Left colon (tissue), 2 donors: ENCODE results near the gene CCDC142. TPM values are rescaled to one million over a fixed set of nuclear protein-coding genes. Genes with fewer than 3 reads are reported as not detected.

Experiments
- ATAC-seq: fragments of 200-7000 bp; cut with Tn5 transposase; one replicate; pipeline ENCODE4 v1.9.1; 2020; ENCODE audit warnings: mild to moderate bottlenecking, moderate library complexity
- DNase-seq, 2 donors: peaks; one replicate each; pipeline ENCODE4 v3.0.0-alpha.2; 2020
- intact Hi-C, 2 donors: fragments of 100-400 bp; cut with DNase I in 1 of 2; cut with micrococcal nuclease in 1 of 2; formaldehyde crosslinking; loops; one replicate each; pipeline versions ENCODE4 v1.11.2 to v1.14.0; 2022; cut with DNase I, micrococcal nuclease
- total RNA-seq, 2 donors: library from RNA; stranded (reverse); fragmentation: NEBNext Ultra II Directional; extraction: Animal tissue kit (Norgen Biotek cat#: 25700); gene quantifications; one replicate each; pipeline ENCODE4 v1.2.1, GENCODE V29; 2021
- donor health status: DM: no; HTN: no; CAD: no.
- donor health status: DM: yes; HTN: yes; CAD: no.

Gene CCDC142
- total RNA-seq, 2 donors from 2014 or later: 22.4 to 23.9 TPM

DNA sequence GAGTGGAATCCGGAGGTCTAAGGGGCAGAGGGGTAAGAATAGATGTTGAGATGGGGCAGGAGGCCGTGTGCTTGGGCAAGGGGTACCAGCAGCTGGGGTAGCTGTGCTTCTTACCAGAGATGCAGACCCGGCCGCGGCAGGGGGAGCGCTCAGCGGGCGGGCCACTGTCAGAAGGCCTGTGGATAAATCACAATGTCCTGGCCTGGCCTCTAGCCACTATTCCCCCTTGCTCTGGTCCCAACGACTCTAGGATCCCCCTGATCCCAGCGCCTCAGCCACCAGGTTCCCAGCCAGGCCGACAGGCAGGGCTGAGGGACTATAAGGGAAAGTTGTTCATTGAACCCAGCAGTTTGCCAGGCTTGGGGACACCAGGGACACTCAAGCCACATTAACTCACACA is 52.3 kb downstream of the CCDC142 start:
- DNase-seq (no peak), ATAC-seq (no peak)
- intact Hi-C loops: no loop called here

DNA sequence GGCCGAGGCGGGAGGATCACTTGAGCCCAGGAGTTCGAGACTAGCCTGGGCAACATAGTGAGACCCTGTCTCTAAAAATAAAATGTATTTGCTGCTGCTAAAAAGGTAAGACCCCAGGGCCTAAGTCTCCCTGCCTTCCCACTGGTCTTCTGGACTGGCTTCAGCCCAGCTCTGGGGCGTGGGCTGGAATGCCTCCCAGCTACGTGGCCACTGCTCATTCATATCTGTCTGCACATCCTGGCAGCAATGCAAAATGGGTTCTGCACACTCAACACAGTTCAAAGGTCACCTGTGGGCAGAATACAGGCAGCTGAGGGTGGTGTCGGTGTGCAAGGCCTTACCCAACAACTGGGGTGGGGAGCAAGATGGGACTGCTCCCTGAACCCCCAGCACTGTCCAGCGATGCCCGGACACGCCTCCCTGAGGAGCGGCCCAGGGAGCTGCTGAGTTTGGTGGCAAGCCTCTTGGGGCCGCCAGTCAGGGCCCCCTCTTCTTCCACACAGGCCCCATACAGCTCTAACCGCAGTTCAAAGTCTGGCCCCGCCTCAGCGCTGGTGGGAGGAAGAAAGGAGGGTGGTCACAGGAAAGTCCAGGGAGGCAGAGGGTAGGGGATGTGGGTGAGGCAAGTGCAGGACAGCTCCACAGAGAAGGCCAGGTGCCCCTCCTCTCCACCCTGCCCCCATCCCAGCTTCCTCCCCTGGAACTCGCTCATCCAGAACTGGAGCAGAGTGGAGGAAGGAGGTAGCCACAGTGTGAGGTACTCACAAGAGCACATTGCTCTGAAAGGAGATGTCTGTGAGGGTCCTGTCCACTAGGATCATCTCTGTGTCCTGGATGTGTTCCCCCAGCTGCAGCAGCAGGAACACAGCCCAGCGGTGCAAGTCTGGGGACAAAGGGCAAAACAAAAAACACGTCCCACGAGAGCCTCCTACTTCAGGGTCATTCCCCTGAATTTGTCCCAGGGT is 53.0 kb downstream of the CCDC142 start:
- intact Hi-C loops: no loop called here
- peak; percentile 59 to 76 for DNase-seq
- peak; percentile 81 for ATAC-seq

DNA sequence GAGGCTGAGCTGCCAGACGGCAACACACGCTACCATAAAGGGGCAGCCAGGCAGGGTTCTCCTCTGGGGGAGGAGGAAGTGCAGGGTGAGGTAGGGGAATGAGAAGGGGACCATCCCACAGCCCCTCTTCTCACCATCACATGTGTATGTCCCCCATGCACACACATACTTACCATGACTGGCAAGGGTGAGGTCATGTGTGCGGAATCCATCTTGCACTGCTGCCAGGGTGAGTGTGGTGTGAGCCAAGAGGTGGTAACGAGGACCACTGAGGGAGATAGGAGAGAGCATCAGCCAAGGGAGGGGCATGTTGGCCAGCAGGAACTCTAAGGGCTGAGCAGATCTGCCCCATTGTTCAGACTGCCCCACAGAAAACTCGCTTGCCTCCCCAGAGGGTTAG is 54.1 kb downstream of the CCDC142 start:
- DNase-seq: no peak
- ATAC-seq: no peak
- intact Hi-C loops: no loop called here

DNA sequence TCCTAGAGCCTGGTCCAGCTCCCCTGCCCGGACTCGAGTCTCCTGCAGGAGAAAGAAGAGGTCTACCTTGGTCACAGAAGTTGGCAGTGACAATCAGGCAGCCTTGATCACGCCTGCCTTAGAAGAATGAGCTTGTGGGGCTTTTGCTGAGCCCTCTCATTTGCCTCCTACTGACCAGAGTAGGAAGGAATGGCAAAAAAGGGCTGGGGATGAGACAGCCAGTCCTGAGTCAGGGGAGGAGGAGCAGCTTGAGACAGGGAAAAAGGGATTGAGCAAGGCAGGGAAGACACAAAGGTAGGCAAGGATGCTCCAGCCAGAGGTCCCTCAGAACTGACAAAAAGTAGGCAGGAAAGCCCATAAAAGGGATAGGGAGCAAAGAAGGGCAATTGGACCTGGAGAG is 55.2 kb downstream of the CCDC142 start:
- intact Hi-C loops: no loop called here
- ATAC-seq (no peak), DNase-seq (no peak)

DNA sequence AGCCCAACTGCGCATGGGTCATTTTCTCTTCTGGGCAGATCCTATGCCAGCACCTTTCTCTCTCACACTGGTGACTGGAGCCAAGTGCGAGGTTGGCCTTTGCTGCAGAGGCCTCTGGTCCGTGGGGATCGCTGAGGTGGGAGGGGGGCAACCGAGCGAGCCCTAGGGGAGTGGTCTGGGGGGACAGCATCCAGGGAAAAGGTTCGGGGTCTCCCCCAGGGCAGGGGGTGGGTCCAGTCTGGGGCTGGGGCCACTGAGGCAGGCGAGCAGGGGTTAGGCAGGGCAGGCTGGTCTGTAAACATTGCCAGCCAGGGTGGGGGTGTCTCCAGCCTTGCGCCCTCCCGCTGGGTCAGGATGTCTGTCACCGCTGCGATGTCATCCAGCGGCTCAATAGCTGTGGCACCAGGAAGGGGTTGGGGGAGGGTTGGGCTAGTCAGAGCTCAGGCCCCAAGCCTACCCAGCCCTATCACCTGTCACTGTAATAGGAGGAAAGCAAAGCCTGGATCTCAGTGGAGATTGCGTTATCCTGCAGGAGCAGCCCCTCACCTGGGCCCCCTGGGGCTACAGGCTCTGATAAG is 56.5 kb downstream of the CCDC142 start:
- DNase-seq: no peak
- intact Hi-C loops: no loop called here
- ATAC-seq: no peak

DNA sequence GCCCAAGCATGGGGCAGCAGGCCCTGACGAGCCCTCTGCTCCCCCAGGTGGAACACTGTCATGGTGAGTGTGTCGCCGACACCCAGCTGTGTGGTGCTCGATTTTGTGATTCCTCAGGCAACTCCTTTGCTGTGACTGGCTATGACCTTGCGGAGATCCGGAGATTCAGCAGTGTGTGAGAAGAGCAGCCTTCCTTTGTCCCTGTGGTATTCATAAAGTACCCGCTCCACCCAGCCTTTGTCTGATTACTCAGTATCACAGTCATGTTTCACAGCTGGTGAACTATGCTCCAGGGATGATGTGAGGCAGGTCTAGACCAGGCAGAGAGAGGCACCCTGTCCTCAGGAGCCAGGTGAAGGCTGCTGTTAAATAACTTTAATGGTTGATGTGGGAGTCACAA is 57.3 kb downstream of the CCDC142 start:
- no peak for ATAC-seq
- intact Hi-C loops: no loop called here
- DNase-seq: no peak

DNA sequence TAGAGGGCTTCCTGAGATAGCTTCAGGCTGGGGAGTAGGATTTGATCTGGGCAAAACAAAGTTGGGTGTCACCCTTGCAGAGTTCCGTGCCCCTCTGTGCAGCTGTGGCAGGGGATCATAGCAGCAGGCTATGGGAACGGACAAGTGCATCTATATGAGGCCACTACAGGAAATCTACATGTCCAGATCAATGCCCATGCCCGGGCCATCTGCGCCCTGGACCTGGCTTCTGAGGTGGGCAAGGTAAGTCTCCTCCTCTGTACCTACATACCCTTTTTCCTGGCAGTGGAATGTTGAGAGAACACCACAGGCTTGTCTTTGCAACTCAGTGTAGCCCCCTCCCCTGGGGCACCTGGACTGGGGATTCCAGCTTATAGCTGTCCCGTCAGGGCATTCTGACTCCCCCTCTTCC is 57.8 kb downstream of the CCDC142 start:
- intact Hi-C loops: no loop called here
- DNase-seq: no peak
- no peak for ATAC-seq

DNA sequence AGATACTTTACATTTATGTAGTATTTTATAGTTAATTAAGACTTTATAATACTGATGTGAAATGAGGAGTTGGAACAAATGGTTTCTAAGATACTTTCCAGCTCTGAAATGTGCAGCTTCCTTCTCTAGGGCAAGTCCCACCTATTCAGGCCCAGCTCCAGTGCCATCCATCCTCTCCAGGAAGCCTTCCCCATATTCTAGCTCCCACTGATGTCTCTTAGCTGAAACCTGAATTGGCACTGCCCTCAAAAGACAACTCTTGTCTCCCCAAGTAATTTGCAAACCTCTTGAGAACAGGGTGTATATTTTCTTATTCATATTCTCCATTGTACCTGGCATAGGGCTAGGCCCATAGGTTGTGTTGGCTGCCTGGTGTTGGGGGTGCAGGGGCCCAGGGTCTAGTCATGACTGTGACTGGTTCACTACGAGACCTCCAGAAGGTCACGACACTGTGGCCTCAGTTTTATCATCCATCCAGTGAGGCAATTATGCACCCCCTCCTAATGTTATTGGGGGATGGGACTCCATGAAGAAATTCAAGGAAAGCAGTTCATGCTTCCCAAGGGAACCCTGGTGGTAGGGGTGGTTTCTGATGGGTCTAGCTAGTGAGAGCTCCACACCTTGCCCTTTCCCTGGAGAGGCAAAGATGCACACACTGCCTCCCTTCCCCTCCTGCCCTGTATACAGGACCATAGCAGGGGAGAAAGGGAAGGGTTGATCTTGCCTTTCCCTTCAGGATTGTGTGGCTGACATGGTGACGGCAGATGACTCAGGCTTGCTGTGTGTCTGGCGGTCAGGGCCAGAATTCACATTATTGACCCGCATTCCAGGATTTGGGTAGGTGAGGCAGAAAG is 58.4 kb downstream of the CCDC142 start:
- DNase-seq (no peak), ATAC-seq (no peak)
- intact Hi-C loops: no loop called here

Other genes starting within 250 kb of the CCDC142 start
- gene SLC4A5, start 139.6 kb downstream of the CCDC142 start, total RNA-seq: 1 to 10 TPM; 1.4 to 2.2 TPM
- 100 to 1,000 TPM in 1 of 2 donors, 10 to 100 TPM in 1; 94.6 to 114 TPM for gene DCTN1, start 102.7 kb downstream of the CCDC142 start, total RNA-seq
- gene C2orf81, start 61.4 kb downstream of the CCDC142 start, total RNA-seq: 1 to 10 TPM in 1 of 2 donors, under 1 TPM in 1; 0.49 to 1.7 TPM
- gene WDR54, start 61.3 kb downstream of the CCDC142 start, total RNA-seq: 1 to 10 TPM; 2.8 to 5.4 TPM
- gene RTKN, start 41.1 kb downstream of the CCDC142 start, total RNA-seq: 10 to 100 TPM; 47.6 to 51.9 TPM
- gene INO80B, start 27.9 kb downstream of the CCDC142 start, total RNA-seq: 10 to 100 TPM; 26.6 to 27.7 TPM
- 10 to 100 TPM; 48.4 to 56.6 TPM for gene WBP1, start 24.6 kb downstream of the CCDC142 start, total RNA-seq
- gene MOGS, start 17.6 kb downstream of the CCDC142 start, total RNA-seq: 10 to 100 TPM; 51.4 to 59.6 TPM
- 10 to 100 TPM; 63.6 to 65.0 TPM for gene MRPL53, start 10.3 kb downstream of the CCDC142 start, total RNA-seq
- 10 to 100 TPM; 23.6 to 29.7 TPM for gene TTC31, start 83 bp upstream of the CCDC142 start, total RNA-seq
- 1 to 10 TPM; 1.2 to 1.7 TPM for gene LBX2, start 16.6 kb upstream of the CCDC142 start, total RNA-seq
- gene PCGF1, start 24.7 kb upstream of the CCDC142 start, total RNA-seq: 10 to 100 TPM; 18.4 to 20.2 TPM
- gene TLX2, start 31.5 kb upstream of the CCDC142 start, total RNA-seq: under 1 TPM in 1 of 2 donors, not detected in 1; 0.56 TPM
- 10 to 100 TPM; 34.3 to 44.0 TPM for gene DQX1, start 43.2 kb upstream of the CCDC142 start, total RNA-seq
- gene AUP1, start 46.7 kb upstream of the CCDC142 start, total RNA-seq: 100 to 1,000 TPM; 124 to 133 TPM
- 10 to 100 TPM; 22.3 to 23.0 TPM for gene HTRA2, start 46.9 kb upstream of the CCDC142 start, total RNA-seq
- 1 to 10 TPM; 1.5 to 3.4 TPM for gene LOXL3, start 70.9 kb upstream of the CCDC142 start, total RNA-seq
- gene DOK1, start 71.7 kb upstream of the CCDC142 start, total RNA-seq: 10 to 100 TPM; 16.1 to 21.4 TPM
- gene M1AP, start 165.3 kb upstream of the CCDC142 start, total RNA-seq: under 1 TPM in 1 of 2 donors, not detected in 1; 0.56 TPM
- 1 to 10 TPM; 3.5 to 3.8 TPM for gene SEMA4F, start 171.2 kb upstream of the CCDC142 start, total RNA-seq